ENCODE data around the gene PEX7.

DNA sequence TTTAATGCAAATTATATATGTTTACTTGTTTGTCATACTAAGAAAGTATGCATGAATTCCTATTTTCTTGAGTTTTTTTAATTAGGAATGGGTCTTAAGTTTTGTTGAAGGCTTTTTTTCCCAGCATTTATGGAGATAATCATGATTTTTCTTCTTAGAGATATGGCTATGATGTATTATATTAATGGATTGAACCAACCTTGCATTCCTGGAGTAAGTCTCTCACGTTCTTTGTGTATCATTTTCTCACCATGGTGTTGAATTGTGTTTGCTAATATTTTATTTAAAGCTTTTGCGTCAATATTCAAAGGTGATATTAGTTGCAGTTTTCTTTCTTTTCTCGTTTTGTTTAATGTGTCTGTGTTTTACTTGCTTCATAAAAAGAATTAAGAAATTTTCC, 51.4 kb downstream of the PEX7 start:
- TF ChIP-seq, protein P1, sequence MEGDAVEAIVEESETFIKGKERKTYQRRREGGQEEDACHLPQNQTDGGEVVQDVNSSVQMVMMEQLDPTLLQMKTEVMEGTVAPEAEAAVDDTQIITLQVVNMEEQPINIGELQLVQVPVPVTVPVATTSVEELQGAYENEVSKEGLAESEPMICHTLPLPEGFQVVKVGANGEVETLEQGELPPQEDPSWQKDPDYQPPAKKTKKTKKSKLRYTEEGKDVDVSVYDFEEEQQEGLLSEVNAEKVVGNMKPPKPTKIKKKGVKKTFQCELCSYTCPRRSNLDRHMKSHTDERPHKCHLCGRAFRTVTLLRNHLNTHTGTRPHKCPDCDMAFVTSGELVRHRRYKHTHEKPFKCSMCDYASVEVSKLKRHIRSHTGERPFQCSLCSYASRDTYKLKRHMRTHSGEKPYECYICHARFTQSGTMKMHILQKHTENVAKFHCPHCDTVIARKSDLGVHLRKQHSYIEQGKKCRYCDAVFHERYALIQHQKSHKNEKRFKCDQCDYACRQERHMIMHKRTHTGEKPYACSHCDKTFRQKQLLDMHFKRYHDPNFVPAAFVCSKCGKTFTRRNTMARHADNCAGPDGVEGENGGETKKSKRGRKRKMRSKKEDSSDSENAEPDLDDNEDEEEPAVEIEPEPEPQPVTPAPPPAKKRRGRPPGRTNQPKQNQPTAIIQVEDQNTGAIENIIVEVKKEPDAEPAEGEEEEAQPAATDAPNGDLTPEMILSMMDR (conservative IDR thresholded peaks at IDR 0.05 in 1 of 2, IDR thresholded peaks at IDR 0.05 in 1 of 2; ENCODE audit: low read depth in 1 of 2, low read length in 2 of 2) = no peak
- no peak for TF ChIP-seq EZH2 (IDR thresholded peaks at IDR 0.05; ENCODE audit: low read length, missing control alignments)

Measured in fibroblast of lung (primary cell).